GM12864 (cell line): ENCODE data around the gene POMT2.

Experiments
- DNase-seq: peaks from one replicate; pipeline ENCODE4 v3.0.0-alpha.2; 2011; ENCODE audit warnings: low read depth
- H3K4me3 ChIP-seq: 2 replicates; pipeline ENCODE4 v1.5.1; 2011; ENCODE audit warnings: mild to moderate bottlenecking, low read depth, low read length, control low read depth
- CTCF ChIP-seq: IDR thresholded peaks from 2 replicates; pipeline ENCODE4 v1.5.1; 2011; ENCODE audit warnings: low read depth, mild to moderate bottlenecking, moderate library complexity, low read length, control low read depth, inconsistent platforms; ENCODE audit errors: missing control alignments

The POMT2 gene

GRCh38 chr14:77276959-77277358, 43.7 kb downstream of the POMT2 start:
- TF ChIP-seq CTCF, result no peak
- no peak overlapping the region for H3K4me3 ChIP-seq
- DNase-seq, result no peak

- H3K4me3 ChIP-seq, result no peak overlapping the region
- no peak for DNase-seq
- no peak for TF ChIP-seq CTCF
Observed at GRCh38 chr14:77276295-77276935, 44.3 kb downstream of the POMT2 start.

GRCh38 chr14:77275601-77276017, 45.1 kb downstream of the POMT2 start:
- H3K4me3 ChIP-seq, result no peak overlapping the region
- DNase-seq, result no peak
- TF ChIP-seq CTCF, result no peak

GRCh38 chr14:77275041-77275580, 45.6 kb downstream of the POMT2 start:
- no peak for TF ChIP-seq CTCF

GRCh38 chr14:77273796-77274195, 46.9 kb downstream of the POMT2 start:
- no peak for TF ChIP-seq CTCF
- no peak overlapping the region for H3K4me3 ChIP-seq
- DNase-seq, result no peak

More at GRCh38 chr14:77275041-77275580, 45.6 kb downstream of the POMT2 start:
- DNase-seq, result no peak
- no peak overlapping the region for H3K4me3 ChIP-seq

GRCh38 chr14:77272261-77272660, 48.4 kb downstream of the POMT2 start:
- H3K4me3 ChIP-seq, result no peak overlapping the region
- no peak for TF ChIP-seq CTCF
- no peak for DNase-seq
